ENCODE data around the gene PDE5A.

Gene PDE5A

GRCh38 chr4:119518915-119519410 is 109.6 kb downstream of the PDE5A start:
- Histone ChIP-seq H3K27me3 (ENCODE audit: insufficient read depth, poor library complexity, severe bottlenecking) (no peaks in the 10 kb centered on the region), H3K27ac (ENCODE audit: poor library complexity, severe bottlenecking) (no peak overlapping the region), H3K36me3 (ENCODE audit: low read depth) (peaks cover 25% of the 10 kb centered on the region), H3K4me3 (ENCODE audit: severe bottlenecking) (no peak overlapping the region), H3K9me3 (ENCODE audit: severe bottlenecking) (no peaks in the 10 kb centered on the region), H3K4me1 (ENCODE audit: insufficient read depth, poor library complexity, severe bottlenecking) (no peaks in the 10 kb centered on the region)
- DNase-seq (ENCODE audit: low spot score) (no peak), ATAC-seq (ENCODE audit: low read depth) (no peak)
- no peak for TF ChIP-seq CTCF (IDR thresholded peaks at IDR 0.05; ENCODE audit: poor library complexity, severe bottlenecking)

GRCh38 chr4:119518230-119518892 is 110.2 kb downstream of the PDE5A start:
- no peak for DNase-seq (ENCODE audit: low spot score)
- Histone ChIP-seq H3K27ac (ENCODE audit: poor library complexity, severe bottlenecking) (no peak overlapping the region), H3K27me3 (ENCODE audit: insufficient read depth, poor library complexity, severe bottlenecking) (no peaks in the 10 kb centered on the region), H3K4me3 (ENCODE audit: severe bottlenecking) (no peak overlapping the region), H3K4me1 (ENCODE audit: insufficient read depth, poor library complexity, severe bottlenecking) (no peaks in the 10 kb centered on the region), H3K9me3 (ENCODE audit: severe bottlenecking) (no peaks in the 10 kb centered on the region), H3K36me3 (ENCODE audit: low read depth) (peaks cover 31% of the 10 kb centered on the region)
- ATAC-seq (ENCODE audit: low read depth), result no peak
- TF ChIP-seq CTCF (IDR thresholded peaks at IDR 0.05; ENCODE audit: poor library complexity, severe bottlenecking), result no peak

- Histone ChIP-seq H3K27ac (ENCODE audit: poor library complexity, severe bottlenecking) (no peak overlapping the region), H3K27me3 (ENCODE audit: insufficient read depth, poor library complexity, severe bottlenecking) (no peaks in the 10 kb centered on the region), H3K4me3 (ENCODE audit: severe bottlenecking) (no peak overlapping the region), H3K9me3 (ENCODE audit: severe bottlenecking) (no peaks in the 10 kb centered on the region), H3K36me3 (ENCODE audit: low read depth) (peaks cover 31% of the 10 kb centered on the region), H3K4me1 (ENCODE audit: insufficient read depth, poor library complexity, severe bottlenecking) (no peaks in the 10 kb centered on the region)
- TF ChIP-seq CTCF (IDR thresholded peaks at IDR 0.05; ENCODE audit: poor library complexity, severe bottlenecking), result no peak
- no peak for DNase-seq (ENCODE audit: low spot score)
- no peak for ATAC-seq (ENCODE audit: low read depth)
These were observed 111.0 kb downstream of the PDE5A start for GRCh38 chr4:119517361-119518229.

GRCh38 chr4:119512398-119512797 is 116.2 kb downstream of the PDE5A start:
- no peaks in the 10 kb centered on the region for H3K27me3 ChIP-seq (ENCODE audit: insufficient read depth, poor library complexity, severe bottlenecking)
- peaks cover 28% of the 10 kb centered on the region for H3K36me3 ChIP-seq (ENCODE audit: low read depth)
- H3K4me1 ChIP-seq (ENCODE audit: insufficient read depth, poor library complexity, severe bottlenecking), result no peaks in the 10 kb centered on the region
- DNase-seq (ENCODE audit: low spot score) (no peak), ATAC-seq (ENCODE audit: low read depth) (no peak)
- no peak for TF ChIP-seq CTCF (IDR thresholded peaks at IDR 0.05; ENCODE audit: poor library complexity, severe bottlenecking)
- H3K27ac ChIP-seq (ENCODE audit: poor library complexity, severe bottlenecking), result no peak overlapping the region
- H3K4me3 ChIP-seq (ENCODE audit: severe bottlenecking), result no peak overlapping the region
- no peaks in the 10 kb centered on the region for H3K9me3 ChIP-seq (ENCODE audit: severe bottlenecking)

Measured in RWPE2 (cell line).